Stomach (tissue), 4 donors: ENCODE data around the gene RFX6.

Experiments
- EP300 ChIP-seq: sonication (generic); formaldehyde crosslinking; IDR thresholded peaks from one replicate; pipeline ENCODE4 v1.6.1; 2017; ENCODE audit warnings: antibody characterized with exemption
- POLR2A ChIP-seq, 4 donors: fragments of 450-650 bp; IDR thresholded peaks; one replicate each; pipeline ENCODE4 v1.6.1; 2016; ENCODE audit warnings: antibody characterized with exemption in 4 of 4, control low read depth in 2 of 4, mild to moderate bottlenecking in 1 of 4, moderate library complexity in 1 of 4
- TF ChIP-seq, protein P1 (sequence below), 7 experiments: fragments of 450-650 bp in 4 of 7; fragments of 200-600 bp in 3 of 7; sonication (generic) in 3 of 7; IDR thresholded peaks; one replicate each; pipeline ENCODE4 v1.5.1; 2016 to 2019; ENCODE audit warnings: antibody characterized with exemption in 7 of 7, control low read depth in 2 of 7, mild to moderate bottlenecking in 1 of 7

- TF ChIP-seq, protein P1, sequence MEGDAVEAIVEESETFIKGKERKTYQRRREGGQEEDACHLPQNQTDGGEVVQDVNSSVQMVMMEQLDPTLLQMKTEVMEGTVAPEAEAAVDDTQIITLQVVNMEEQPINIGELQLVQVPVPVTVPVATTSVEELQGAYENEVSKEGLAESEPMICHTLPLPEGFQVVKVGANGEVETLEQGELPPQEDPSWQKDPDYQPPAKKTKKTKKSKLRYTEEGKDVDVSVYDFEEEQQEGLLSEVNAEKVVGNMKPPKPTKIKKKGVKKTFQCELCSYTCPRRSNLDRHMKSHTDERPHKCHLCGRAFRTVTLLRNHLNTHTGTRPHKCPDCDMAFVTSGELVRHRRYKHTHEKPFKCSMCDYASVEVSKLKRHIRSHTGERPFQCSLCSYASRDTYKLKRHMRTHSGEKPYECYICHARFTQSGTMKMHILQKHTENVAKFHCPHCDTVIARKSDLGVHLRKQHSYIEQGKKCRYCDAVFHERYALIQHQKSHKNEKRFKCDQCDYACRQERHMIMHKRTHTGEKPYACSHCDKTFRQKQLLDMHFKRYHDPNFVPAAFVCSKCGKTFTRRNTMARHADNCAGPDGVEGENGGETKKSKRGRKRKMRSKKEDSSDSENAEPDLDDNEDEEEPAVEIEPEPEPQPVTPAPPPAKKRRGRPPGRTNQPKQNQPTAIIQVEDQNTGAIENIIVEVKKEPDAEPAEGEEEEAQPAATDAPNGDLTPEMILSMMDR (IDR thresholded peaks at IDR 0.05) = no peak
- no peak for TF ChIP-seq POLR2A (IDR thresholded peaks at IDR 0.05)
- TF ChIP-seq EP300 = no peak
These were observed 47.2 kb downstream of the RFX6 start for GRCh38 chr6:116924245-116924644.
